ENCODE measurements around the gene CALD1. TPM values are rescaled to one million over a fixed set of nuclear protein-coding genes. Genes with fewer than 3 reads are reported as not detected.

Gene CALD1
- total RNA-seq, 2 experiments from 2014 or later, result 0.33 TPM; not detected in 1

DNA sequence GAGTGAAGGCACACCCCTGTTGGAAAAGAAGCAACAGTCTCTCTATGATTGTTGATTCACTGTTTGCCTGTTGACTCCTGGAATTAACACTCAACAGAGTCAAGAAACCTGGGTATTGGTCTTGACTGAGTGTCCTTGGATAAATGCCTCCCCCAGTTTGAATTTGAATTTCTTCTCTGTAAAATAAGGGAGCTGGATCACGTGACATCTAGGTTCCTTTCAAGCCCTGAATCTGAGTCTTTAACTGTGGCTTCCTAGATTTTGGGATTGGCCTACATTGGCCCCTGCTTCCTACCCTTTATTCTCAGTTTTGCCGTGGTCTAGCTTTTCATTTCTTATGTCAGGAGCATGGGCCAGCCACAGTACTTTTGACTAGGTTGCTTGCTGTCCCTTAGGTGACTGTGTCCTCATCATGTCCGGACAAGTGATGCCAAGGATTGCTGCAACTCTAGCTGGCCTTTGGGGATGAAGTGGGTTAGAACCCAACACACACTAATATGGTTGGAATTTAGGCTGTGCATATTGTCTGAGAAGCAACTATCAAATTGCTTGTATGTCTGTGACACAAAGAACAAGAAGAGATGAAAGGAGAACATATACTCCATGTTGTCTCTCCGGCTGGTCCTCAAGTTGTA is 35.4 kb downstream of the CALD1 start:
- Histone ChIP-seq H3K27me3 (ENCODE audit: control insufficient read depth in 1 of 2, insufficient read depth in 2 of 2, low read length in 2 of 2) (no peaks in the 10 kb centered on the region), H3K4me1 (ENCODE audit: insufficient read depth, low read length) (no peaks in the 10 kb centered on the region), H3K4me3 (ENCODE audit: low read length) (no peak overlapping the region), H3K27ac (ENCODE audit: low read depth in 1 of 2, low read length in 2 of 2) (no peak overlapping the region), H3K9me3 (ENCODE audit: control insufficient read depth in 1 of 2, insufficient read depth in 1 of 2, low read length in 2 of 2) (no peaks in the 10 kb centered on the region), H3K36me3 (ENCODE audit: insufficient read depth, low read length) (no peaks in the 10 kb centered on the region)
- POLR2A ChIA-PET, result no interaction called here
- no peak overlapping the region for H3K4me3 Mint-ChIP-seq
- H3K27me3 Mint-ChIP-seq, result no peaks in the 10 kb centered on the region
- H3K9me3 Mint-ChIP-seq, result no peaks in the 10 kb centered on the region
- ATAC-seq (ENCODE audit: poor library complexity) (no peak), DNase-seq (no peak)
- H3K27ac Mint-ChIP-seq, result no peak overlapping the region
- H3K36me3 Mint-ChIP-seq (ENCODE audit: low read depth), result peaks cover 5% of the 10 kb centered on the region
- intact Hi-C loops (cut with DNase I, micrococcal nuclease), result no loop called here
- no peaks in the 10 kb centered on the region for H3K4me1 Mint-ChIP-seq (ENCODE audit: low read depth)
- CTCF ChIA-PET, result no interaction called here
- TF ChIP-seq, protein P1, sequence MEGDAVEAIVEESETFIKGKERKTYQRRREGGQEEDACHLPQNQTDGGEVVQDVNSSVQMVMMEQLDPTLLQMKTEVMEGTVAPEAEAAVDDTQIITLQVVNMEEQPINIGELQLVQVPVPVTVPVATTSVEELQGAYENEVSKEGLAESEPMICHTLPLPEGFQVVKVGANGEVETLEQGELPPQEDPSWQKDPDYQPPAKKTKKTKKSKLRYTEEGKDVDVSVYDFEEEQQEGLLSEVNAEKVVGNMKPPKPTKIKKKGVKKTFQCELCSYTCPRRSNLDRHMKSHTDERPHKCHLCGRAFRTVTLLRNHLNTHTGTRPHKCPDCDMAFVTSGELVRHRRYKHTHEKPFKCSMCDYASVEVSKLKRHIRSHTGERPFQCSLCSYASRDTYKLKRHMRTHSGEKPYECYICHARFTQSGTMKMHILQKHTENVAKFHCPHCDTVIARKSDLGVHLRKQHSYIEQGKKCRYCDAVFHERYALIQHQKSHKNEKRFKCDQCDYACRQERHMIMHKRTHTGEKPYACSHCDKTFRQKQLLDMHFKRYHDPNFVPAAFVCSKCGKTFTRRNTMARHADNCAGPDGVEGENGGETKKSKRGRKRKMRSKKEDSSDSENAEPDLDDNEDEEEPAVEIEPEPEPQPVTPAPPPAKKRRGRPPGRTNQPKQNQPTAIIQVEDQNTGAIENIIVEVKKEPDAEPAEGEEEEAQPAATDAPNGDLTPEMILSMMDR (IDR thresholded peaks at IDR 0.05), result no peak

- no peaks in the 10 kb centered on the region for H3K4me1 Mint-ChIP-seq (ENCODE audit: low read depth)
- H3K27me3 ChIP-seq (ENCODE audit: control insufficient read depth in 1 of 2, insufficient read depth in 2 of 2, low read length in 2 of 2), result no peaks in the 10 kb centered on the region
- DNase-seq (no peak), ATAC-seq (ENCODE audit: poor library complexity) (no peak)
- no peaks in the 10 kb centered on the region for H3K9me3 Mint-ChIP-seq
- H3K27ac ChIP-seq (ENCODE audit: low read depth in 1 of 2, low read length in 2 of 2), result no peak overlapping the region
- H3K36me3 ChIP-seq (ENCODE audit: insufficient read depth, low read length), result no peaks in the 10 kb centered on the region
- no peaks in the 10 kb centered on the region for H3K9me3 ChIP-seq (ENCODE audit: control insufficient read depth in 1 of 2, insufficient read depth in 1 of 2, low read length in 2 of 2)
- TF ChIP-seq, protein P1 (IDR thresholded peaks at IDR 0.05), result no peak
- no peak overlapping the region for H3K4me3 ChIP-seq (ENCODE audit: low read length)
- ChIA-PET POLR2A (no interaction called here), CTCF (no interaction called here)
- intact Hi-C loops (cut with DNase I, micrococcal nuclease), result no loop called here
- H3K27ac Mint-ChIP-seq, result no peak overlapping the region
- H3K4me1 ChIP-seq (ENCODE audit: insufficient read depth, low read length), result no peaks in the 10 kb centered on the region
- no peaks in the 10 kb centered on the region for H3K27me3 Mint-ChIP-seq
- no peak overlapping the region for H3K4me3 Mint-ChIP-seq
- H3K36me3 Mint-ChIP-seq (ENCODE audit: low read depth), result no peaks in the 10 kb centered on the region
Observed at GRCh38 chr7:134818613-134819345, 39.3 kb downstream of the CALD1 start.

DNA sequence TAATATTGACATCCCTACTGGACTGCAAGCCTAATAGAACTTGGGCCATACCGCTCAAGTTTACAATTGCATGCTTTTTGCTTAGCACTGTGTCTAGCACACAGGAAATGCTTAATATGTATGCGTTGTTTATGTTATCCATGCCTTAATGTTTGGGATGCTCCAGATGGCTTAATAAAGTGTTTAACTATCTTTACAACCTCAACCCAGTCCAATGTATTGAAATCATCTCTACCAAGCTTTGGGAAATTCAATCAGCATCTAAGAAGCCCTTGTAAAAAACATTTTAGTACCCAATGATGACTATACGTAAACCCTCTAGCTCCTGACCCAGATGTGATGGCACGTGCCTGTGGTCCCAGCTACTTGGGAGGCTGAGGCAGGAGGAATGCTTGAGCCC is 40.0 kb downstream of the CALD1 start:
- intact Hi-C loops (cut with DNase I, micrococcal nuclease), result no loop called here
- no peak overlapping the region for H3K4me3 ChIP-seq (ENCODE audit: low read length)
- TF ChIP-seq, protein P1 (IDR thresholded peaks at IDR 0.05), result no peak
- no peaks in the 10 kb centered on the region for H3K4me1 ChIP-seq (ENCODE audit: insufficient read depth, low read length)
- H3K36me3 Mint-ChIP-seq (ENCODE audit: low read depth), result no peaks in the 10 kb centered on the region
- no peak overlapping the region for H3K4me3 Mint-ChIP-seq
- H3K9me3 Mint-ChIP-seq, result no peaks in the 10 kb centered on the region
- POLR2A ChIA-PET, result no interaction called here
- no peaks in the 10 kb centered on the region for H3K36me3 ChIP-seq (ENCODE audit: insufficient read depth, low read length)
- H3K27me3 Mint-ChIP-seq, result no peaks in the 10 kb centered on the region
- no peak overlapping the region for H3K27ac Mint-ChIP-seq
- ATAC-seq (ENCODE audit: poor library complexity) (no peak), DNase-seq (no peak)
- H3K4me1 Mint-ChIP-seq (ENCODE audit: low read depth), result no peaks in the 10 kb centered on the region
- CTCF ChIA-PET, result no interaction called here
- no peak overlapping the region for H3K27ac ChIP-seq (ENCODE audit: low read depth in 1 of 2, low read length in 2 of 2)
- H3K9me3 ChIP-seq (ENCODE audit: control insufficient read depth in 1 of 2, insufficient read depth in 1 of 2, low read length in 2 of 2), result no peaks in the 10 kb centered on the region
- H3K27me3 ChIP-seq (ENCODE audit: control insufficient read depth in 1 of 2, insufficient read depth in 2 of 2, low read length in 2 of 2), result no peaks in the 10 kb centered on the region
